Measurements from ENCODE around the gene ADGRG3. TPM values are rescaled to one million over a fixed set of nuclear protein-coding genes. Genes with fewer than 3 reads are reported as not detected.

The ADGRG3 gene
- total RNA-seq, 1 donor from 2014 or later: 0.60 TPM

DNA sequence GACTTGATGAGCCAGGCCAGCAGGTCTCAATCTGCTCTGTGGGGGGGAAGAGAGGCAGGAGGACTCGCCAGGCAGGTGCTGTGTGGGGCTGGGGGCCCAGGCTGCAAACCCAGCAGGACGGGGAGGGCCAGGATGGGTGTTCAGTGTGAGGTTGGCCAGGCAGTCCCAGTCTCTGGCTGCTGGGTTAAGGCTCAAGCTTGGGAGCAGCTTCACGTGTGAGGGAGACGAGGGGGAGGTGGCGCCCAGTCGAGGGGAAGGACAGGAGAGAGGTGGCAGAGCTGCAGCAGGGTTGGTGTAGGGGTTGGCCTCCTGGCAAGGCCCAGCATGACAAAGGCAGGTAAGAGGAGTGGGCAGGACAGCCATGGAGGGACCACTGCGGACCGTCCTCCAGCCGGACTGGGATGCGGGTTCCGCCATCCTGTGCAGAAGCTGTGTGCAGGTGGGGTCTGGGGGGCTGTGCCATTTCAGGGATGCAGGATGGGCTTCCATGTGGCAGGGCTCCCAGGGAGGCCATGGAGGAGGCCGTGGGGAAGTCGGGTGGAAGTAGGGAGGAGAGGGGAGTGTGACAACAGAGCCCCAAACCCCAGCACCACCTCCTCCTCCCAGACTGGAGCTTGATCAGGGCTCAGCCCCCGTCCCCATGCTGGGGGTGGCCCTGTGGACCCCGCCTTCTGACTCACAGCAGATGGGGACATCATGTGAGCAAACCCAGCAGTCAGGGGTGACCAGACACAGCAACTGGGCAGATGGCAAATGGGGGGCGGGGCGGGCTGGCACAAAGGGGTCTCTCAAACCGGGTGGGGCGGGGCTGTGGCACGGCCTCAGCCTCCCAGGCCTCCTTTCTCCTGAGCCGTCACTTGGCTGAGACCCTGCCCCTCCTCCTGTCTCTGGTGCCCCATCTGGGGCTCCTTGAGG, 36.9 kb upstream of the ADGRG3 start:
- no peak for DNase-seq (ENCODE audit: low spot score)

DNA sequence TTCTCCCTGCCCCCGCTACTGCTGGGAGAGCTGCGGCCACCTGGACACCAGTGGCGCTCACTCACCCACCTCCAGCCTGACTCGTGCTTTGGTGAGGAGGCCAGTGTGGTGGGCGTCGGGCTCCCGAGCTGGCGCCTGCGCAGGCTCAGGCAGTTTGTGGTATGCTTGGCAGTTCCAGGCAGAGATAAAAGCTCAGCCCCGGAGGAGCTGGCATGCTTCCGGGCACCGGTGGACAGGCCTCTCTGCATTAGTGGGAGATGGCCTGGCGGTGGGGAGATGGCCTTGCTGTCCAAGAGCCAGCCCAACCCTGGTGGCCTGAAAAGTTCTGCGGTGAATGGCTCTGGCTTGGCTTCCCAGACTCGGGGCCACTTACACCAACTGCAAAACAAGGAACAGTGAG, 35.5 kb upstream of the ADGRG3 start:
- DNase-seq (ENCODE audit: low spot score): no peak

DNA sequence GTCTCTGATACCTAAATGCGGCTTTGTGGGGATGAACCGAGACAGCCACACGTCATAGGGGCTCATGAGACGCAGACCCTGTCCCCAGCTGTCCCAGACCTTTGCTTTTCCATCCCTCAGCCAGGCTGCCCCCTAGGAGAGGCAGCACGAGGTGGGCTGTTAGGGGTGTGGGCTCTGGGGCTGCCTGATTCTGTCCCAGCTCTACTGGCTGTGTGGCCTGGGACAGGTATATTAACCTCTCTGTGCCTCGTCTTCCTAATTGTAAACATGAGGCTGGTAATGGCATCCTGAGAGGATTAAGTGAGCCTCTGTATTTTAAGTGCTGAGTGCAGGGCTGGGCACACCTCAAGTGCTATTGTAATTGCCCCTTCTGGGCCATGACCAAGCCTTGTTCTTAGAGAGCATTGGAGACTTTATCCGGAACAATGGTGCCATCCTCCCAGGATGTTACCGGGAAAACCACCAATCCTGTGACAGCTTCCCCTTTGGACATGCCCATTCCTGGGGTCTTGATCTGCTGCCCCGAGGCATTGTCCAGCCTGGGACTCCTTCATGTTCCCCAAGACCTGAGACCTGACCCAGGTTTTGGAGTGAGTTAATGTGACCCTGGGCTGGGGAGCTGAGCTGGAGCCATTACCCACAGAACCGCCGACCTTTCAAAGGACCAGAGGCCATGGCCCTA, 34.6 kb upstream of the ADGRG3 start:
- DNase-seq (ENCODE audit: low spot score): no peak

- no peak for DNase-seq (ENCODE audit: low spot score)
Measured at GRCh38 chr16:57634171-57634570, 33.9 kb upstream of the ADGRG3 start.

GRCh38 chr16:57635266-57636097, 32.6 kb upstream of the ADGRG3 start:
- DNase-seq (ENCODE audit: low spot score): peak; percentile 57

- DNase-seq (ENCODE audit: low spot score): no peak
Measured at GRCh38 chr16:57636184-57636583, 31.9 kb upstream of the ADGRG3 start.

DNA sequence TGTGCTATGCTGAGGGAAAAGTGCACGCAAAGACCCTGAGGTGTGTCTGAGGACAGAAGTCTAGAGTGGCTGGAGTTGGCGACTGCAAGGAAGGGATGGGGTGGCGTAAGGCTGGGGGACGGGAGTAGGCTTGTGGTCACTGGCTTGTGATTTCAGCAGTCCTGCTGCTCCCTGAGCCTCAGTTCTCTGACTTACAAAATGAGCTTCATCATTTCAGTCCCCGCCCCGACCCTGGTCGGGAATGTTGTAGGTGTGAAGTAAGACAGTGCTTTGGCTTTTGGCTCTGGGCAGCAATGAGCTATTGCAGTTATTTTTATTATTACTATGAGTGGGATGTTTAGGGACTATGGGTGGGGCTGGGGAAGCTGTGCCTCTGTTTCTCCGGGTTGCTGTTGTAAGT, 31.1 kb upstream of the ADGRG3 start:
- no peak for DNase-seq (ENCODE audit: low spot score)

DNA sequence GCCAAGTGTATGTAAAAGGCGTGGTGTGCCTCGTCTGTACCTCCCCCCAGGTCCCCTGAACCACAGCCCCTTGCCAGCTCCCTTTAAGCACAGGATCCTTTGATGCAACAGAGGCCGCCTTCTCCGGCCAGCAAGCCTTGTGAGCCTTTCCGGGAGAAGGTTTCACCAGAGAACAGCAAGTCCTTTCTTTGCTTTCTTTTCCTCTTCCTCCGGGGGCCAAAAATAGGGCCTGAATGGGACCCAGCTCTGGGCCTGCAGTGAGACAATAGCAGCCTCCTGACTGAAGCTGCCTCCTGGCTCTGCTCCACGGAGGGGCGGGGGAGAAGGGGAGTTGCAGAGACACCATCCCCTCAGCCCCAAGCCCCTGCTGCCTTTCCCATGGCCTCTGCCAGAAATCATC, 30.7 kb upstream of the ADGRG3 start:
- DNase-seq (ENCODE audit: low spot score): no peak

- no peak for DNase-seq (ENCODE audit: low spot score)
Measured at GRCh38 chr16:57637965-57638364, 30.1 kb upstream of the ADGRG3 start.

DNA sequence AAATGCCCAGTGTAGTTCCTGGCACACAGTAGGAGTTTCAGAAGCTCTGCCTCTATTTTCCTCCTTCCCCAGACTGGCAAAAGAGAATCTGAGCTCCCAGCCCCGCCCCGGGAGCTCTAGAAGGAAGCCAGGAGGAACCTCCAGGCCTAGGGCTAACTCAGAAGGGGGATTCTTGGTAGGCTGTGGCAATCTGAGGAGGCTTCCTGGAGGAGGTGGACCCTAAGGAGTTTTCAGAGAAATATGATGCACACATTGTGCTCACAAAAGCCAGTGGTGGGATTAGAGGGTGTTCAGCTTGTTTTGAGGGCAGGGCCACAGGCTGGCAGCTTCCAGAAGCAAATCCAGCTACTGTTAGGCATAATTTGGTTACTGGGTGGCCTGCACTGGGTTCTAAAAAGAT, 29.7 kb upstream of the ADGRG3 start:
- no peak for DNase-seq (ENCODE audit: low spot score)

DNA sequence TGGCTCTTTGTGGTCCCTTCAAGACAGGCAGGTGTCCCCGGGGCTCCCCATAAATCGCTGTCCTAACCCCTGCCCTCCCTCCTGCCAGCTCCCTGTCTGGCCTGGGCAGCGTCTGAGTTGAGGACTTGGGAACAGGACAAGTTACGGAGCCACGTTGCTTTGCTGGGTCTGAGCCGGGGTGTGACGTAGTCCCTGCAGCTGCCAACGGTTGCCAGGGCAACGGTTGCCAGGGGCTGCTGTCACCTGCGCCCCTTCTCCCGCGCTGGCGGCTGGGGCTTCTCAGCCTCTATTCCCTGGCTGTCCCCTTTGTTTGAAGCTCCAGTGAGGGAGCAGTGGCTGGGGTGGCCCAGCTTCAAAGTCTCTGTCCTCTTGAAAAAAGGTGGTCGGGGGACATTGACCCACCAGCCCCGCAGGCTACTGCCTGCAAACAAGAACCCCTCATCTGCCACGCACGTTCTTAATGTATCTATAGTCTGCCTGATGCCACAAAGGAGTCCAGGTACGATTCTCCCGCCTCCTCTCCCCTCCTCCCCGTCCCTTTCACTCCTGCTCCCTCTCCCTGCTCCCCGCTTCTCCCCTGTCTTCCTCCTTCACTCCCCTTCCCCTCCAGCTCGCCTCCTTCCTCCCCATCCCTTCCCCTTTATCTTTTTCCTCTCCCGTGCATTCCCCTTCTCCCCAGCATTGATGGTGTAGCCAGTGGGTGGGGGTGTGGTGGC, 28.8 kb upstream of the ADGRG3 start:
- DNase-seq (ENCODE audit: low spot score): no peak

- no peak for DNase-seq (ENCODE audit: low spot score)
Measured at GRCh38 chr16:57640185-57640584, 27.9 kb upstream of the ADGRG3 start.

DNA sequence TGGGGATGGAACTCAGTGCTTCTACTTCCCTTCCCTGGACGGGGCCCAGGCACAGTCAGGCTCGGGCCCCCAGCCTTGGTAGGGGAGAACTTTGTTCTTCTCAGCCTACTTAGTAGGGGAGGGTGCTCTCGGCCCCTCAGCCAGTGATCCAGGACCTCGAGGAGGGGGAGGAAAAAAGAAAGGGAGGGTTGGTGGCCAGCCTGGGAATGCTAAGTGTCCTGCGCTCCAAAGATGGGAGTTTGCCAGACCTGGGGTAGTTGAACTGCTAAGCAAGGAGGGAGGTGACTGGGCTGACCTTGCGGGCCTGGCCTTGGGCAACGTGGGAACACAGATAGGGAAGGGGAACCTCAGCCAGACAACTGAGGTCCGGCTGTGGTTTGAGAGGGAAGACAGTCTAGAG, 27.5 kb upstream of the ADGRG3 start:
- DNase-seq (ENCODE audit: low spot score): no peak

GRCh38 chr16:57642160-57643135, 25.7 kb upstream of the ADGRG3 start:
- no peak for DNase-seq (ENCODE audit: low spot score)

DNA sequence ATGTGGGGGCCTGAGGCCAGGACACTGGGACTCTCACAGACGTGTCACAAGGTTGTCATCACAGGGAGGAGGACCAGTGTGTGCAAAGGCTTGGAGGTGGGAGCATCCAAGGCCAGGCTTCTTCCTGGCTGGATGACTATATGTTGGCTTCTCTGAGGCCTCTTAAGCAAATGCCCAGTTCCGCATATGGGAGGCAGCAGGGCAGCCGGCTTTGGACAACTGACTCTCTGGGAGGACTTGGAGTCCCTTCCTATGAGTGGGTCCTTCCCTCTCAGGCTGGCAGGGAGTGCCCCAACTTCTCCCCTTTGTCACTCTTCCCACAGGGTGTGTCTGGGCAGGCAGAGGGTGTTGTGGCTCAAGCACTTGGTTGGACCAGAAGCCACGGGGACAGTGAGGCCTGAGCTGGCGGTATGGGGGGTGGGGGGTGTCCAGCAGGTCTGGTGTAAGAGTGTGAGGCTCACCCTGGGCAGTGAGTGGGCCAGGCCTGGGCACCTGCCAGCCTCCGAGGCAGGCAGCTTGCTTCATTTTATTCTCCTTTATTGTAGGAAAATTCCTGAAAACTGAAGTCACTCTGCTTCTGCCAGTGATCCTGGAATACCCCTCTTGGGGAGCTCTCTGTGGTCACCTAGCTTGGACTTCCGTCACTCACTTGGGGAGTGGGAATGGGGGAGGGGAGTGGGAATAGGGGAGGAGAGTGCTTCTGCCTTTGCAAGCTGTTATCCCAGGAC, 24.8 kb upstream of the ADGRG3 start:
- no peak for DNase-seq (ENCODE audit: low spot score)

DNA sequence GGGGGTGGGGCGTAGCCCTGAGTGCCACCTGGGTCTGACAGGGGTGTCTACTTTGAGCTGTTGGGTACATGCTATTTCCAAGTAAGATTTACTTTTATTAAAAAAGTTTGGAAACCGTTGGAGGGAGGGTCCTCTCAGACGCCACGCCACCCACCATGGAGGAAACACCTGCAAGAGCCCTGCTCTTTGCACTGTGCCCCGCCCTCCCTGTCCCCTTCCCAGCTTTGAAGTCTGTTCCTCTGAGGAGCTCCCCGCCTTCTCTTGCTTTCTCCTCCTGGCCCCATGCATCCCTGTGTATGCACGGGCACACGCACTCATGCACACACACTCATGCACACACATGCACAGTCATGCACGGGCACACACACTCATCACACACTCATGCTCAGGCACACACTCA, 24.2 kb upstream of the ADGRG3 start:
- DNase-seq (ENCODE audit: low spot score): no peak

DNA sequence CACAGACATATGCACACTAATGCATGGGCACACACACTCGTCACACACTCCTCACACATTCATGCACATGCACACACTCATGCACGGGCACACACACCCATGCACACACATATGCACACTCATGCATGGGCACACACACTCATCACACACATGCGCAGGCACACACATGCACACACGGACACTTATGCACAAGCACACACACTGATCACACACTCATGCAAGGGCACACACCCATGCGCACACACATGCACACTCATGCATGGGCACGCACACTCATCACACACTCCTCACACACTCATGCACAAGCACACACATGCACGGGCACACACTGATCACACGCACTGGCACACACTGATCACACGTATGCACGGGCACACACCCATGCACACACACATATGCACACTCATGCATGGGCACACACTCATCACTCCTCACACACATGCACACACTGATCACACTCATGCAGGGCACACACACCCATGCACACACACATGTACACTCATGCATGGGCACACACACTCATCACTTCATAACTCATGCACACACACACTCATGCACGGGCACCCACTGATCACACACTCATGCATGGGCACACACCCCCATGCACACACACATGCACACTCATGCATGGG, 23.6 kb upstream of the ADGRG3 start:
- no peak for DNase-seq (ENCODE audit: low spot score)

- DNase-seq (ENCODE audit: low spot score): no peak
Measured at GRCh38 chr16:57645169-57645568, 22.9 kb upstream of the ADGRG3 start.

- no peak for DNase-seq (ENCODE audit: low spot score)
Measured at GRCh38 chr16:57645691-57646387, 22.3 kb upstream of the ADGRG3 start.

Measured in mucosa of gallbladder (tissue), 1 donor.